ENCODE results near the gene CDK6. TPM values are rescaled to one million over a fixed set of nuclear protein-coding genes. Genes with fewer than 3 reads are reported as not detected.

CDK6 gene
- total RNA-seq, 4 donors from 2014 or later: 22.2 to 45.4 (median 36.4) TPM

- Histone ChIP-seq H3K27me3 (no peaks in the 10 kb centered on the region), H3K9me3 (no peaks in the 10 kb centered on the region), H3K4me1 (peaks cover 41 to 48% (median 45%) of the 10 kb centered on the region in 4 donors), H3K27ac (replicated peaks in 1 of 4) (peak overlapping the region; percentile 62 to 79 (median 68)), H3K4me3 (no peak overlapping the region), H3K36me3 (no peaks in the 10 kb centered on the region)
- WGBS: 19% methylated on average over 4 of the region's 4 CpGs
- TF ChIP-seq POLR2AphosphoS5 (IDR thresholded peaks at IDR 0.05) (peak in 1 of 2 donors; percentile 24), EP300 (IDR thresholded peaks at IDR 0.05) (no peak)
- intact Hi-C loops (cut with DNase I): loop anchor here (5.0 kb wide), 1 partner anchor 62 kb away; no protein-coding TSS in a partner anchor
- no peak for DNase-seq (ENCODE audit: extremely low spot score)
Observed at GRCh38 chr7:92634924-92635519, 201.4 kb downstream of the CDK6 start.

GRCh38 chr7:92634205-92634604, 202.2 kb downstream of the CDK6 start:
- no peaks in the 10 kb centered on the region for H3K9me3 ChIP-seq
- H3K4me3 ChIP-seq: no peak overlapping the region
- H3K4me1 ChIP-seq: peaks cover 41 to 48% (median 45%) of the 10 kb centered on the region in 4 donors
- no peak for DNase-seq (ENCODE audit: extremely low spot score)
- no peaks in the 10 kb centered on the region for H3K36me3 ChIP-seq
- H3K27ac ChIP-seq (replicated peaks in 1 of 4): peak overlapping the region; percentile 62 to 79 (median 68)
- no peaks in the 10 kb centered on the region for H3K27me3 ChIP-seq
- TF ChIP-seq CTCF (IDR thresholded peaks at IDR 0.05): no peak
- no peak for TF ChIP-seq EP300 (IDR thresholded peaks at IDR 0.05)
- TF ChIP-seq POLR2A (IDR thresholded peaks at IDR 0.05; ENCODE audit: low read depth): no peak
- no peak for TF ChIP-seq POLR2AphosphoS5 (IDR thresholded peaks at IDR 0.05)
- intact Hi-C loops (cut with DNase I): loop anchor here (5.0 kb wide), 1 partner anchor 63 kb away; no protein-coding TSS in a partner anchor
- WGBS: 52% methylated on average over 1 of the region's 1 CpG

- intact Hi-C loops (cut with DNase I): loop anchor here (5.0 kb wide), 1 partner anchor 64 kb away; no protein-coding TSS in a partner anchor
- no peak for DNase-seq (ENCODE audit: extremely low spot score)
- Histone ChIP-seq H3K27ac (replicated peaks in 1 of 4) (peak overlapping the region; percentile 62 to 79 (median 68)), H3K36me3 (no peaks in the 10 kb centered on the region), H3K27me3 (no peaks in the 10 kb centered on the region), H3K9me3 (no peaks in the 10 kb centered on the region), H3K4me3 (peak overlapping the region in 2 of 4 donors; percentile 7 to 11), H3K4me1 (peaks cover 41 to 48% (median 45%) of the 10 kb centered on the region in 4 donors)
- TF ChIP-seq CTCF (IDR thresholded peaks at IDR 0.05) (no peak), POLR2AphosphoS5 (IDR thresholded peaks at IDR 0.05) (peak; percentile 71 to 76)
- WGBS: 4% methylated on average over 2 of the region's 2 CpGs
Observed at GRCh38 chr7:92633211-92633906, 203.0 kb downstream of the CDK6 start.

- Histone ChIP-seq H3K27me3 (no peaks in the 10 kb centered on the region), H3K4me1 (peaks cover 41 to 48% (median 45%) of the 10 kb centered on the region in 4 donors), H3K9me3 (no peaks in the 10 kb centered on the region), H3K36me3 (no peaks in the 10 kb centered on the region), H3K27ac (replicated peaks in 1 of 4) (peak overlapping the region; percentile 62 to 79 (median 68)), H3K4me3 (no peak overlapping the region)
- TF ChIP-seq CTCF (IDR thresholded peaks at IDR 0.05): no peak
- WGBS: 91% methylated on average over 1 of the region's 1 CpG
- no peak for DNase-seq (ENCODE audit: extremely low spot score)
- intact Hi-C loops (cut with DNase I): loop anchor here (5.0 kb wide), 1 partner anchor 65 kb away; no protein-coding TSS in a partner anchor
Observed at GRCh38 chr7:92632791-92633190, 203.6 kb downstream of the CDK6 start.

GRCh38 chr7:92631850-92632487, 204.4 kb downstream of the CDK6 start:
- H3K27ac ChIP-seq (replicated peaks in 1 of 4): peak overlapping the region in 3 of 4 donors; percentile 64 to 79 (median 73)
- H3K27me3 ChIP-seq: no peaks in the 10 kb centered on the region
- H3K4me3 ChIP-seq: no peak overlapping the region
- DNase-seq (ENCODE audit: extremely low spot score): no peak
- no peaks in the 10 kb centered on the region for H3K36me3 ChIP-seq
- intact Hi-C loops (cut with DNase I): loop anchor here (5.0 kb wide), 1 partner anchor 65 kb away; no protein-coding TSS in a partner anchor
- WGBS: 90% methylated on average over 2 of the region's 2 CpGs
- no peaks in the 10 kb centered on the region for H3K9me3 ChIP-seq
- peaks cover 41 to 48% (median 45%) of the 10 kb centered on the region in 4 donors for H3K4me1 ChIP-seq
- TF ChIP-seq EP300 (IDR thresholded peaks at IDR 0.05): no peak
- TF ChIP-seq CTCF (IDR thresholded peaks at IDR 0.05): no peak
- no peak for TF ChIP-seq POLR2A (IDR thresholded peaks at IDR 0.05; ENCODE audit: low read depth)
- no peak for TF ChIP-seq POLR2AphosphoS5 (IDR thresholded peaks at IDR 0.05)
